ENCODE data around the gene YJU2. TPM values are rescaled to one million over a fixed set of nuclear protein-coding genes. Genes with fewer than 3 reads are reported as not detected.

YJU2 gene
- total RNA-seq, 4 donors from 2014 or later: 9.6 to 24.3 (median 17.1) TPM

DNA sequence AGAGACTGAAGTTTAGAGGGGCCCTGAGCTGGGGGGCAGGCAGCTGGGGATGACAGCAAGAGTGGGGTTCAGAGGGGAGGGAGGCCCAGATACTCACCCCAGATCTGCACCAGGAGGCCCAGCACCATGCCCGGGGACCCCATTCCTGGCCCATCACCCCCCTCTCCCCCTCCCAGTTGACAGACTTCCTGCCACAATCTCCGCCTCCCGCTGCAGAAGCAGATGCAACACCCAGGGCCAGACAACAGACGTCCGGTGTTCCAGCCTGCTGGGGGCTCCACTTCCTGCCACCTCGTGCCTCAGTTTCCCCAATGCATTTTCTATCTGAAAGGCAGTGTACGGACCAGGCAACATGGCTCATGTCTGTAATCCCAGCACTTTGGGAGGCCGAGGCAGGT lies 55.4 kb downstream of the YJU2 start, which contains the start of gene TMIGD2:
Gene TMIGD2, minus strand, starts transcription at position 147 of the 398 bp plus-strand sequence. Its CDS starts 4 bp downstream, at position 143.
- WGBS, 2 donors (ENCODE audit: low coverage in 1 of 2): 49% methylated on average over 8 of the region's 8 CpGs; no CpG with 5 or more reads in 1 of the 2 donors
- in situ Hi-C loops (cut with MboI; ENCODE audit: low pct_ligation_motif_present in 1 of 4, low pct_unique_long_range_greater_than_20kb in 1 of 4, low sequenced_read_pairs in 3 of 4) (no loop called here), intact Hi-C loops (cut with DNase I; ENCODE audit: low total_unique reads) (no loop called here)
- no peak within 1 kb of the TSS for H3K4me3 ChIP-seq
- no peak for DNase-seq
- H3K27ac ChIP-seq: peak within 1 kb of the TSS in 3 of 4 donors; percentile 1 to 41 (median 6)
- H3K9me3 ChIP-seq: no peaks in the 10 kb centered on the region
- peaks cover 14% of the 10 kb centered on the region for H3K27me3 ChIP-seq
- H3K4me1 ChIP-seq: peaks cover 0 to 6% (median 0%) of the 10 kb centered on the region in 4 donors
- TF ChIP-seq, protein P1, sequence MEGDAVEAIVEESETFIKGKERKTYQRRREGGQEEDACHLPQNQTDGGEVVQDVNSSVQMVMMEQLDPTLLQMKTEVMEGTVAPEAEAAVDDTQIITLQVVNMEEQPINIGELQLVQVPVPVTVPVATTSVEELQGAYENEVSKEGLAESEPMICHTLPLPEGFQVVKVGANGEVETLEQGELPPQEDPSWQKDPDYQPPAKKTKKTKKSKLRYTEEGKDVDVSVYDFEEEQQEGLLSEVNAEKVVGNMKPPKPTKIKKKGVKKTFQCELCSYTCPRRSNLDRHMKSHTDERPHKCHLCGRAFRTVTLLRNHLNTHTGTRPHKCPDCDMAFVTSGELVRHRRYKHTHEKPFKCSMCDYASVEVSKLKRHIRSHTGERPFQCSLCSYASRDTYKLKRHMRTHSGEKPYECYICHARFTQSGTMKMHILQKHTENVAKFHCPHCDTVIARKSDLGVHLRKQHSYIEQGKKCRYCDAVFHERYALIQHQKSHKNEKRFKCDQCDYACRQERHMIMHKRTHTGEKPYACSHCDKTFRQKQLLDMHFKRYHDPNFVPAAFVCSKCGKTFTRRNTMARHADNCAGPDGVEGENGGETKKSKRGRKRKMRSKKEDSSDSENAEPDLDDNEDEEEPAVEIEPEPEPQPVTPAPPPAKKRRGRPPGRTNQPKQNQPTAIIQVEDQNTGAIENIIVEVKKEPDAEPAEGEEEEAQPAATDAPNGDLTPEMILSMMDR (IDR thresholded peaks at IDR 0.05): no peak
- TF ChIP-seq EP300 (IDR thresholded peaks at IDR 0.05; ENCODE audit: low read depth) (no peak), POLR2AphosphoS5 (IDR thresholded peaks at IDR 0.05) (no peak), POLR2A (IDR thresholded peaks at IDR 0.05) (no peak)
- H3K36me3 ChIP-seq: no peaks in the 10 kb centered on the region

DNA sequence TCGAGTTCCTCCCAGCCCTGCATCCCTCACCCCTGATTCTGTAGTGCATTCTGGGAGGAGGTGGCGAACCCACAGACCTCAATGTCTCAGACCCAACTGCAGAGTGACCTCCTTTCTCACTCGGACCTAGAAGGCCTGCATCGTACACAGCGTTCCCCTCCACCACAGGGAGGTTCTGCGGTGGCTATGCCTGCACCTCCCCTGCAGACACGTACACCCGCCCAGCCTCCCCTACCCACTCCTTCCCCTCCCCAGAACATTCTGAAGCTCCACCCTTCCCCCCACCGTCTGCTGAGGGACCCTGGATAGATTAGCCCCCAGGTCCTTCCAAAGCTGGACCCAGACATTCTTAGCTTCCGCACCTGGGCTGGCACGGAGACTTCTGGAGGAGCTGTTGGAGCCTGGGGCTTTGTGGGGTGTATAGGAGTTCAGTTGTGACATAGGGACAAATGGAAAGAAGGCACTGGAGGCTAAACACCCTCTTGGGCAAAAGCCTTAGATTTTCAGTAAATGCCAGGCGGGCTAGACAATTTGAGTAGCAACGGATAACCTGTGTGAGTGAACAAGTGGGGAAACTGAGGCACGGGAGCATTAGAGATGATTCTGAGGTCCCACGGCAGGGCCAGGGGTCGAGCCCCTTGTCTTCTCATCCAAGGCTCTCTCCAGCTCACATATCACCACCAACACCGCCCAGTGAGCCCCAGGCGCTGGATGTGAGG lies 57.1 kb downstream of the YJU2 start:
- 46% methylated on average over 18 of the region's 18 CpGs; no CpG with 5 or more reads in 1 of the 2 donors for whole genome bisulfite sequencing, 2 donors (ENCODE audit: low coverage in 1 of 2)
- peaks cover 0 to 6% (median 1%) of the 10 kb centered on the region in 4 donors for H3K4me1 ChIP-seq
- peaks cover 14% of the 10 kb centered on the region for H3K27me3 ChIP-seq
- H3K27ac ChIP-seq: no peak overlapping the region
- no peaks in the 10 kb centered on the region for H3K9me3 ChIP-seq
- in situ Hi-C loops (cut with MboI; ENCODE audit: low pct_ligation_motif_present in 1 of 4, low pct_unique_long_range_greater_than_20kb in 1 of 4, low sequenced_read_pairs in 3 of 4) (no loop called here), intact Hi-C loops (cut with DNase I; ENCODE audit: low total_unique reads) (no loop called here)
- peak overlapping the region in 2 of 4 donors; percentile 22 to 23 for H3K4me3 ChIP-seq
- TF ChIP-seq EP300 (IDR thresholded peaks at IDR 0.05; ENCODE audit: low read depth) (no peak), POLR2A (IDR thresholded peaks at IDR 0.05) (no peak), POLR2AphosphoS5 (IDR thresholded peaks at IDR 0.05) (no peak)
- TF ChIP-seq, protein P1 (IDR thresholded peaks at IDR 0.05): no peak
- no peaks in the 10 kb centered on the region for H3K36me3 ChIP-seq
- peak; percentile 28 for DNase-seq

DNA sequence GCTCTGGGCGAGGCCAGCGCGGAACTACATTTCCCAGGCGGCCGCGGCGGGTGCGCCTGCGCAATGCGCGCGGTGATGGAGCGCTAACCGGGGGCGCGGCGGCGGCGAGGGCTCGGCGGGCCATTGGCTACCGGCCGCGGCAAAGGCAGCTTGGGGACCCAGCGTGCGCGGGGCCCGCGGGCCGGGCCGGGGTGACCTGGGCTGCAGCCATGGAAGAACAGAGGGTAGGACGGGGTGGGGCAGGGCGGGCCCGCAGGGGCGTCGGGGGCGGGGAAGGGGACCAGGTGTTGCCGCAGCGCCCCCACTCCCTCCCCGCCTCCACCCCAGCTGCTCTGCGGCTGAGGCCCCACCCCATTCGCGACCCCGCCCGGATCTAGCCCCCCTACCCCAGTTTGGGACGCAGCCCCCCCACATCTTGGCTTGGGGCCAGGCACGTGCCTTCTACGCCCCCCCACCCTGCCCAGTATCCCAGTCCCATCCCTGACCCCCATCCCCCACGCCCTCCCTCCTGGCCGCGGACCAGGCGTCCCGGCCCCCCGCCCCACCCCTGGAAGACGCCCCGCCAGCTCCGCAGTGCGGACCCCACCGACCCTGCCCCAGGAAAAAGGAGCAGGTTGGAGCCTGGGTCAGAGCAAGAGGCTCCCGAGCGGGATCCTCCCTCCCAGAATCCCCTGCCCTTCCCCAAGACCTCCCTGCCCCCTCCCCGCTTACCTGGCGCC lies 57.8 kb downstream of the YJU2 start, which contains the start of gene FSD1:
Gene FSD1, plus strand, starts transcription at position 61 of the 719 bp plus-strand sequence. Its CDS starts 149 bp downstream, at position 210.
- H3K9me3 ChIP-seq: no peaks in the 10 kb centered on the region
- no peak within 1 kb of the TSS for H3K27ac ChIP-seq
- no peak for DNase-seq
- in situ Hi-C loops (cut with MboI; ENCODE audit: low pct_ligation_motif_present in 1 of 4, low pct_unique_long_range_greater_than_20kb in 1 of 4, low sequenced_read_pairs in 3 of 4) (no loop called here), intact Hi-C loops (cut with DNase I; ENCODE audit: low total_unique reads) (no loop called here)
- peaks cover 0 to 6% (median 2%) of the 10 kb centered on the region in 4 donors for H3K4me1 ChIP-seq
- no peaks in the 10 kb centered on the region for H3K36me3 ChIP-seq
- WGBS, 2 donors (ENCODE audit: low coverage in 1 of 2): 1% methylated on average over 39 of the region's 63 CpGs; no CpG with 5 or more reads in 1 of the 2 donors
- TF ChIP-seq POLR2A (IDR thresholded peaks at IDR 0.05): no peak
- TF ChIP-seq EP300 (IDR thresholded peaks at IDR 0.05; ENCODE audit: low read depth): no peak
- TF ChIP-seq, protein P1 (IDR thresholded peaks at IDR 0.05): no peak
- TF ChIP-seq POLR2AphosphoS5 (IDR thresholded peaks at IDR 0.05): no peak
- H3K27me3 ChIP-seq: peaks cover 14% of the 10 kb centered on the region
- peak within 1 kb of the TSS in 2 of 4 donors; percentile 22 to 23 for H3K4me3 ChIP-seq

DNA sequence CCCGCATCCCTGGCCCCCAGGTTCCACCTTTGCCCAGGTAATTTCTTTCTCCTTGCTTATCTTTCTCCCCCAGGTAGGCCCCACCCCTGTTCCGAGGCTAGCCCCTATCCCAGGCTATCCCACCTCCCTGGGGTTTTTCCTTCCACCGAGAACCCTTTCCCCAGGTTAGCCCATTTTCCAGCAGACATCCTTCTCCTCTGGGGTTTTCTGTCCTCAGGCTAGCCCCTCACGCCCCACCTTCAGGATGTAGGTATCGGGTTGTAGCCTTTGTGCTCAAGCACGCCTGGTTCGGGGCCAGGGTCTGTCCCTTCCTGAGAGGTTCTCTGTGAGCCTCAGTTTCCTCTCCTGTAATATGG lies 58.4 kb downstream of the YJU2 start:
- Histone ChIP-seq H3K27ac (no peak overlapping the region), H3K4me3 (no peak overlapping the region), H3K27me3 (peaks cover 14% of the 10 kb centered on the region), H3K36me3 (no peaks in the 10 kb centered on the region), H3K4me1 (peaks cover 0 to 6% (median 2%) of the 10 kb centered on the region in 4 donors), H3K9me3 (no peaks in the 10 kb centered on the region)
- intact Hi-C loops (cut with DNase I; ENCODE audit: low total_unique reads): no loop called here
- in situ Hi-C loops (cut with MboI; ENCODE audit: low pct_ligation_motif_present in 1 of 4, low pct_unique_long_range_greater_than_20kb in 1 of 4, low sequenced_read_pairs in 3 of 4): no loop called here
- 73 to 96% methylated on average over 4 to 6 of the region's 7 CpGs for WGBS, 2 donors (ENCODE audit: low coverage in 1 of 2)
- no peak for DNase-seq
- TF ChIP-seq, protein P1 (IDR thresholded peaks at IDR 0.05): no peak
- no peak for TF ChIP-seq POLR2A (IDR thresholded peaks at IDR 0.05)
- TF ChIP-seq EP300 (IDR thresholded peaks at IDR 0.05; ENCODE audit: low read depth): no peak
- TF ChIP-seq POLR2AphosphoS5 (IDR thresholded peaks at IDR 0.05): no peak

Data from transverse colon (tissue), 4 donors.